Loucy (cell line): Measurements from ENCODE around the gene TRIM47.

Experiments
- CTCF ChIP-seq: fragments of 200-600 bp; sonication (generic); conservative IDR thresholded peaks from 2 replicates; pipeline ENCODE4 v1.5.1; 2014; ENCODE audit warnings: mild to moderate bottlenecking, antibody characterized with exemption, low read length
- EZH2phosphoT487 ChIP-seq: fragments of 200-600 bp; IDR thresholded peaks from 2 replicates; pipeline ENCODE4 v1.6.1; 2018; ENCODE audit warnings: antibody characterized with exemption, mild to moderate bottlenecking, moderate library complexity, borderline replicate concordance

DNA sequence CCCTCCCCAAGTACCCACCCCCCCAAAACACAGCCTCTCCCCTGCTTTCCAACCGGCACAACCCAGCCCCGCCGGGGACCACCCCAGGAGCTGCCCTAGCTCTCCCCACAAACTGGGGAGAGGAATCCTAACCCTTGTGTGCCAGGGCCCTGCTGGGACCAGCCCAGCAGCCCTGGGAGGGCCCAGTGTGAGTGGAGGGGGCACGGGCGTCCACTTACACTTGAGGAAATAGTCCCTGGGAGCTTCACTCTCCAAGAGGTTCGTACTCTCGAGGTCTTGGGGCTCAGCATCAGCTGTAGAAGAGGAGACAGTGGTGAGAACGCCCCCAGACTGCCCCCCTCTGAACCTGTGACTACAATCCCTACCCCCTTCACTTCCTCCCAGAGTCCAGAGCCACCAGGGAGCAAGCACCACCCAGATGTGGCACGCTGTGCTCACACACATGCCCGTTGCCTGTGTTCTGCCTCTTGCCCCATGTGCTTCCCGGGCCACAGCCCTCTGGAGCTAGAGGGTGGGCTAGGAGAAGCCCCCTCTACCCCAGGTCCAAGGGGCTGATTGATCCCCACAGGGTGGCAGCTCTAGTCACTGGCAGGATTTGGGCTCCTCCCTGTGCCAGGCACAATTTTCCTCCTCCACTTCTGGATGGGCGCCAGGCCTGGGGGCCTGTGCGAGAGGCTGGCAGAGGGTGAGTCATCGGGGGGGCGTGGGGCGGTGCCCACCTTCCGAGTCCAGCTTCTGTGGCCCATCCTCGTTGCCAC lies 3.0 kb downstream of the TRIM47 start:
- TF ChIP-seq CTCF = no peak
- TF ChIP-seq EZH2phosphoT487 = no peak
